HEK293 (cell line): Measurements from ENCODE around the gene AP3S2.

ENCODE experiments used
- SALL2 ChIP-seq: fragments of 450-650 bp; formaldehyde crosslinking; IDR thresholded peaks from 2 replicates; pipeline ENCODE4 v1.5.0; 2017; ENCODE audit warnings: missing biosample characterization, mild to moderate bottlenecking, missing genetic modification characterization, borderline replicate concordance
- ZNF23 ChIP-seq: fragments of 450-650 bp; formaldehyde crosslinking; IDR thresholded peaks from 2 replicates; pipeline ENCODE4 v1.5.1; 2016; ENCODE audit warnings: missing biosample characterization, missing genetic modification characterization, borderline replicate concordance
- ZNF76 ChIP-seq: fragments of 450-650 bp; formaldehyde crosslinking; IDR thresholded peaks from 2 replicates; pipeline ENCODE4; 2016; ENCODE audit warnings: low read depth, missing biosample characterization, missing genetic modification characterization, borderline replicate concordance
- TF ChIP-seq, protein P1 (sequence below): fragments of 450-650 bp; IDR thresholded peaks from 2 replicates; pipeline ENCODE4 v1.5.1; 2018; ENCODE audit warnings: missing biosample characterization, missing genetic modification characterization
- TF ChIP-seq, protein P2 (sequence below): fragments of 450-650 bp; formaldehyde crosslinking; IDR thresholded peaks from 2 replicates; pipeline ENCODE4 v1.5.1; 2016; ENCODE audit warnings: missing biosample characterization, missing genetic modification characterization, low read depth
- TF ChIP-seq, protein P3 (sequence below): fragments of 450-650 bp; formaldehyde crosslinking; IDR thresholded peaks from 2 replicates; pipeline ENCODE4 v1.5.1; 2016; ENCODE audit warnings: missing biosample characterization, missing genetic modification characterization

DNA sequence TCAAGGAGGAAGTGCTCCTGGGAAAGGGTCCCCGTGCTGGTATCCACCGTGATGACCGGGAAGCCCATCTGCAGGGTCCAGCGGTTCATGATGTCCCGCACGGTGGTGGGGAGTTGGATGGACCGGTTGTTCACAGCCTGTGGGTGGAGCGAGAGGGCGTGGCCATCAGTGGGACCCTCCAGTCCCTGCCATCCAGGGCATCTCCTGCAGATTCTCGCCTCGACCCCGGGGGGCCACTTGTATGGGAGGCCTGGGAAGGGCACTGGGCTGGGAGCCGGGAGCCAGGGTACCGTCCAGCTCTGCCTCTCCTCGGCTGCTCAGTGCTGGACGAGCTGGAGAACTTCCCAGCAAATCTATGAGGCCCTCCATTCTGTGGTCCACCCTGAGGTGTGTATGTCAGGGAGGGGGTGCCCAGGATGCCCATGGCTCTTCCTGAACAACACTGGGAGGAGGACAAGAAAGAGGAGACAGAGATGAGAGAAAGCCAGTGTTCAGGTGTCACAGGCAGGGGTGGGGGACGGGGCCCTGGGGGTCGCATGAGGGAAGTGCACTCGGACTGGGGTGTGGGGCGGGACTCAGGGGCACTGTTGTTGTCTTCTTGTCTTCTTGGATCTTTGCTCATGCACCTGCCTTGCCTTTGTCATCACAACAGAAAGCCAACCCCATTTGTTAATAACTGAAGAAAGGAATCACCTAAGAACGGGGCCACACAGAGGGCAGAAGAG, 92.2 kb downstream of the AP3S2 start:
- TF ChIP-seq SALL2 (tag by site-specific recombination) (no peak), ZNF23 (tag by site-specific recombination) (no peak), ZNF76 (no peak)
- TF ChIP-seq, protein P1, sequence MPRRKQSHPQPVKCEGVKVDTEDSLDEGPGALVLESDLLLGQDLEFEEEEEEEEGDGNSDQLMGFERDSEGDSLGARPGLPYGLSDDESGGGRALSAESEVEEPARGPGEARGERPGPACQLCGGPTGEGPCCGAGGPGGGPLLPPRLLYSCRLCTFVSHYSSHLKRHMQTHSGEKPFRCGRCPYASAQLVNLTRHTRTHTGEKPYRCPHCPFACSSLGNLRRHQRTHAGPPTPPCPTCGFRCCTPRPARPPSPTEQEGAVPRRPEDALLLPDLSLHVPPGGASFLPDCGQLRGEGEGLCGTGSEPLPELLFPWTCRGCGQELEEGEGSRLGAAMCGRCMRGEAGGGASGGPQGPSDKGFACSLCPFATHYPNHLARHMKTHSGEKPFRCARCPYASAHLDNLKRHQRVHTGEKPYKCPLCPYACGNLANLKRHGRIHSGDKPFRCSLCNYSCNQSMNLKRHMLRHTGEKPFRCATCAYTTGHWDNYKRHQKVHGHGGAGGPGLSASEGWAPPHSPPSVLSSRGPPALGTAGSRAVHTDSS (tag by site-specific recombination) = no peak
- TF ChIP-seq, protein P2, sequence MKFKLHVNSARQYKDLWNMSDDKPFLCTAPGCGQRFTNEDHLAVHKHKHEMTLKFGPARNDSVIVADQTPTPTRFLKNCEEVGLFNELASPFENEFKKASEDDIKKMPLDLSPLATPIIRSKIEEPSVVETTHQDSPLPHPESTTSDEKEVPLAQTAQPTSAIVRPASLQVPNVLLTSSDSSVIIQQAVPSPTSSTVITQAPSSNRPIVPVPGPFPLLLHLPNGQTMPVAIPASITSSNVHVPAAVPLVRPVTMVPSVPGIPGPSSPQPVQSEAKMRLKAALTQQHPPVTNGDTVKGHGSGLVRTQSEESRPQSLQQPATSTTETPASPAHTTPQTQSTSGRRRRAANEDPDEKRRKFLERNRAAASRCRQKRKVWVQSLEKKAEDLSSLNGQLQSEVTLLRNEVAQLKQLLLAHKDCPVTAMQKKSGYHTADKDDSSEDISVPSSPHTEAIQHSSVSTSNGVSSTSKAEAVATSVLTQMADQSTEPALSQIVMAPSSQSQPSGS (tag by site-specific recombination) = no peak
- TF ChIP-seq, protein P3, sequence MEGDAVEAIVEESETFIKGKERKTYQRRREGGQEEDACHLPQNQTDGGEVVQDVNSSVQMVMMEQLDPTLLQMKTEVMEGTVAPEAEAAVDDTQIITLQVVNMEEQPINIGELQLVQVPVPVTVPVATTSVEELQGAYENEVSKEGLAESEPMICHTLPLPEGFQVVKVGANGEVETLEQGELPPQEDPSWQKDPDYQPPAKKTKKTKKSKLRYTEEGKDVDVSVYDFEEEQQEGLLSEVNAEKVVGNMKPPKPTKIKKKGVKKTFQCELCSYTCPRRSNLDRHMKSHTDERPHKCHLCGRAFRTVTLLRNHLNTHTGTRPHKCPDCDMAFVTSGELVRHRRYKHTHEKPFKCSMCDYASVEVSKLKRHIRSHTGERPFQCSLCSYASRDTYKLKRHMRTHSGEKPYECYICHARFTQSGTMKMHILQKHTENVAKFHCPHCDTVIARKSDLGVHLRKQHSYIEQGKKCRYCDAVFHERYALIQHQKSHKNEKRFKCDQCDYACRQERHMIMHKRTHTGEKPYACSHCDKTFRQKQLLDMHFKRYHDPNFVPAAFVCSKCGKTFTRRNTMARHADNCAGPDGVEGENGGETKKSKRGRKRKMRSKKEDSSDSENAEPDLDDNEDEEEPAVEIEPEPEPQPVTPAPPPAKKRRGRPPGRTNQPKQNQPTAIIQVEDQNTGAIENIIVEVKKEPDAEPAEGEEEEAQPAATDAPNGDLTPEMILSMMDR = no peak
